Natural killer cell (primary cell): Measurements from ENCODE around the gene ATP5PD. TPM values are rescaled to one million over a fixed set of nuclear protein-coding genes. Genes with fewer than 3 reads are reported as not detected.

ENCODE experiments used
- ATAC-seq, 3 donors: fragments of 150-1000 bp in 2 of 3; fragments of 200-7000 bp in 1 of 3; cut with Tn5 transposase; 1 replicate in 1 of 3; 2 replicates in 2 of 3; pipeline ENCODE4 v1.10.0; 2021; ENCODE audit warnings: mild to moderate bottlenecking in 2 of 3, moderate library complexity in 2 of 3
- DNase-seq, 2 donors: peaks; one replicate each; pipeline versions ENCODE4 v3.0.0 to v3.0.0-alpha.2; 2013 to 2021; ENCODE audit warnings: mixed read lengths in 1 of 2
- H3K27ac ChIP-seq: one replicate; pipeline ENCODE4 v1.5.1; 2013; ENCODE audit warnings: mild to moderate bottlenecking, low read length
- H3K27me3 ChIP-seq: one replicate; pipeline ENCODE4 v1.6.1; 2013; ENCODE audit warnings: low read length; ENCODE audit not compliant: control insufficient read depth, insufficient read depth
- H3K36me3 ChIP-seq: one replicate; pipeline ENCODE4 v1.6.1; 2013; ENCODE audit warnings: low read length; ENCODE audit not compliant: control insufficient read depth, insufficient read depth
- H3K4me1 ChIP-seq: one replicate; pipeline ENCODE4 v1.6.1; 2013; ENCODE audit warnings: low read length; ENCODE audit not compliant: control insufficient read depth, insufficient read depth
- H3K4me3 ChIP-seq: one replicate; pipeline ENCODE4 v1.5.1; 2013; ENCODE audit warnings: low read length
- H3K9me3 ChIP-seq: one replicate; pipeline ENCODE4 v1.6.1; 2013; ENCODE audit warnings: low read length; ENCODE audit not compliant: control insufficient read depth, insufficient read depth
- H3K27ac Mint-ChIP-seq, 2 donors: one replicate each; pipeline ENCODE4 v1.8.0; 2022; ENCODE audit warnings: mild to moderate bottlenecking in 2 of 2, mixed read lengths in 2 of 2, moderate library complexity in 1 of 2
- H3K27me3 Mint-ChIP-seq, 2 donors: one replicate each; pipeline ENCODE4 v1.8.0; 2022; ENCODE audit warnings: low read depth in 2 of 2, mixed read lengths in 2 of 2
- H3K36me3 Mint-ChIP-seq: one replicate; pipeline ENCODE4 v1.8.0; 2022; ENCODE audit warnings: mixed read lengths
- H3K4me1 Mint-ChIP-seq, 2 donors: one replicate each; pipeline ENCODE4 v1.8.0; 2022; ENCODE audit warnings: mixed read lengths in 2 of 2
- H3K4me3 Mint-ChIP-seq: one replicate; pipeline ENCODE4 v1.8.0; 2022; ENCODE audit warnings: mild to moderate bottlenecking, moderate library complexity, mixed read lengths
- H3K9me3 Mint-ChIP-seq, 2 donors: one replicate each; pipeline ENCODE4 v1.8.0; 2022; ENCODE audit warnings: mixed read lengths in 2 of 2
- CTCF ChIP-seq: fragments of 200-600 bp; IDR thresholded peaks from one replicate; pipeline ENCODE4 v1.8.0; 2022; ENCODE audit warnings: antibody characterized with exemption
- WGBS: methylation state at CpG from one replicate; pipeline ENCODE4 v1.1.7; 2013; ENCODE audit warnings: missing lambda C conversion rate; ENCODE audit not compliant: insufficient coverage; 5-methylcytosine and 5-hydroxymethylcytosine counted together
- intact Hi-C: fragments of 100-400 bp; cut with micrococcal nuclease; formaldehyde crosslinking; loops from one replicate; pipeline ENCODE4 v1.14.2; 2022
- total RNA-seq, 4 donors: library from RNA; stranded (reverse); fragments of 120-200 nt in 1 of 4; gene quantifications; one replicate each; pipeline versions ENCODE4 v1.2.3 to v1.2.4, GENCODE V29; 2013 to 2022

The ATP5PD gene
- total RNA-seq, 3 donors from 2014 or later (not counting 1 experiment from before 2014, with no cell fraction given), result 74.7 to 96.3 (median 75.2) TPM

GRCh38 chr17:75019146-75019545 lies 27.6 kb downstream of the ATP5PD start:
- ATAC-seq (no peak), DNase-seq (no peak)
- no peak overlapping the region for H3K27ac Mint-ChIP-seq
- WGBS, result 99% methylated on average over 5 of the region's 5 CpGs
- peaks cover under 1 to 16% of the 10 kb centered on the region in 2 donors for H3K4me1 Mint-ChIP-seq
- H3K4me3 ChIP-seq, result no peak overlapping the region
- no peaks in the 10 kb centered on the region for H3K9me3 Mint-ChIP-seq
- peaks cover 39% of the 10 kb centered on the region for H3K36me3 ChIP-seq
- H3K27ac ChIP-seq, result no peak overlapping the region
- H3K27me3 ChIP-seq, result no peaks in the 10 kb centered on the region
- H3K36me3 Mint-ChIP-seq, result no peaks in the 10 kb centered on the region
- intact Hi-C loops, result no loop called here
- no peak for TF ChIP-seq CTCF
- no peaks in the 10 kb centered on the region for H3K4me1 ChIP-seq
- no peaks in the 10 kb centered on the region for H3K27me3 Mint-ChIP-seq
- H3K4me3 Mint-ChIP-seq, result no peak overlapping the region
- H3K9me3 ChIP-seq, result no peaks in the 10 kb centered on the region

GRCh38 chr17:75013092-75013559 lies 33.6 kb downstream of the ATP5PD start:
- Histone ChIP-seq H3K4me1 (peaks cover 16% of the 10 kb centered on the region), H3K4me3 (peak overlapping the region; percentile 76), H3K9me3 (no peaks in the 10 kb centered on the region), H3K27me3 (no peaks in the 10 kb centered on the region), H3K36me3 (no peaks in the 10 kb centered on the region), H3K27ac (peak overlapping the region; percentile 82)
- TF ChIP-seq CTCF, result no peak
- Mint-ChIP-seq H3K9me3 (no peaks in the 10 kb centered on the region), H3K27ac (peak overlapping the region; percentile 88 to 95), H3K36me3 (no peaks in the 10 kb centered on the region), H3K4me1 (peaks cover 17 to 33% of the 10 kb centered on the region in 2 donors), H3K4me3 (peak overlapping the region; percentile 95), H3K27me3 (no peaks in the 10 kb centered on the region)
- ATAC-seq, result no peak
- 2% methylated on average over 10 of the region's 10 CpGs for WGBS
- DNase-seq, result no peak
- intact Hi-C loops, result loop anchor here (2.0 kb wide), 2 partner anchors 34 to 52 kb away; partner anchors contain the start of genes ATP5PD and KCTD2

- no peaks in the 10 kb centered on the region for H3K36me3 ChIP-seq
- H3K9me3 ChIP-seq, result no peaks in the 10 kb centered on the region
- peak within 1 kb of the TSS; percentile 88 to 95 for H3K27ac Mint-ChIP-seq
- no peaks in the 10 kb centered on the region for H3K9me3 Mint-ChIP-seq
- no peaks in the 10 kb centered on the region for H3K27me3 Mint-ChIP-seq
- DNase-seq, result peak; percentile 81 to 88
- H3K4me3 Mint-ChIP-seq, result peak within 1 kb of the TSS; percentile 95
- no peaks in the 10 kb centered on the region for H3K36me3 Mint-ChIP-seq
- peaks cover 16% of the 10 kb centered on the region for H3K4me1 ChIP-seq
- peak within 1 kb of the TSS; percentile 82 for H3K27ac ChIP-seq
- ATAC-seq, result peak; percentile 93 to 95 (median 95)
- TF ChIP-seq CTCF, result peak; percentile 59
- H3K4me1 Mint-ChIP-seq, result peaks cover 17 to 33% of the 10 kb centered on the region in 2 donors
- 4% methylated on average over 63 of the region's 63 CpGs for WGBS
- peak within 1 kb of the TSS; percentile 76 for H3K4me3 ChIP-seq
- intact Hi-C loops, result loop anchor here (2.0 kb wide), 2 partner anchors 34 to 52 kb away; partner anchors contain the start of genes ATP5PD and KCTD2
- H3K27me3 ChIP-seq, result no peaks in the 10 kb centered on the region
Observed at GRCh38 chr17:75012346-75013091, 34.2 kb downstream of the ATP5PD start, which contains the start of gene MRPL58. Gene MRPL58 (plus strand): TSS chr17:75012670. CDS start chr17:75012687, 17 bp downstream.
